HUES64 (cell line): ENCODE results near the gene GPHN.

Source experiments
- H3K27ac ChIP-seq: 2 replicates; pipeline ENCODE4 v1.7.0; 2013; ENCODE audit warnings: low read depth, low read length, inconsistent platforms
- H3K27me3 ChIP-seq: 2 replicates; pipeline ENCODE4 v1.6.1; 2013; ENCODE audit warnings: mild to moderate bottlenecking, low read length; ENCODE audit not compliant: insufficient read depth
- H3K36me3 ChIP-seq: 2 replicates; pipeline ENCODE4 v1.6.1; 2013; ENCODE audit warnings: mild to moderate bottlenecking, low read length; ENCODE audit not compliant: insufficient read depth
- H3K4me1 ChIP-seq: 2 replicates; pipeline ENCODE4 v1.6.1; 2013; ENCODE audit warnings: mild to moderate bottlenecking, low read length, moderate library complexity; ENCODE audit not compliant: insufficient read depth
- H3K4me3 ChIP-seq: 2 replicates; pipeline ENCODE4 v1.5.1; 2013; ENCODE audit warnings: mild to moderate bottlenecking, low read length, moderate library complexity
- H3K9ac ChIP-seq: 2 replicates; pipeline ENCODE4 v1.6.1; 2013; ENCODE audit warnings: mild to moderate bottlenecking, low read depth, low read length
- H3K9me3 ChIP-seq: 2 replicates; pipeline ENCODE4 v1.6.1; 2013; ENCODE audit warnings: low read depth, low read length; ENCODE audit not compliant: insufficient read depth
- WGBS: fragments of 150-250, 120-280 bp; methylation state at CpG from one replicate; pipeline ENCODE4 v1.1.7; 2013; ENCODE audit warnings: missing lambda C conversion rate; 5-methylcytosine and 5-hydroxymethylcytosine counted together

Gene GPHN

GRCh38 chr14:66850258-66850888 is 342.4 kb downstream of the GPHN start:
- H3K4me1 ChIP-seq = no peaks in the 10 kb centered on the region
- no peaks in the 10 kb centered on the region for H3K9me3 ChIP-seq
- H3K4me3 ChIP-seq = no peak overlapping the region
- H3K27ac ChIP-seq = no peak overlapping the region
- no peaks in the 10 kb centered on the region for H3K36me3 ChIP-seq
- no peaks in the 10 kb centered on the region for H3K27me3 ChIP-seq
- no peak overlapping the region for H3K9ac ChIP-seq
- 97% methylated on average over 4 of the region's 4 CpGs for WGBS

- H3K9ac ChIP-seq = no peak overlapping the region
- no peak overlapping the region for H3K4me3 ChIP-seq
- H3K27me3 ChIP-seq = no peaks in the 10 kb centered on the region
- H3K4me1 ChIP-seq = no peaks in the 10 kb centered on the region
- 95% methylated on average over 2 of the region's 3 CpGs for WGBS
- H3K9me3 ChIP-seq = no peaks in the 10 kb centered on the region
- H3K36me3 ChIP-seq = no peaks in the 10 kb centered on the region
- no peak overlapping the region for H3K27ac ChIP-seq
Measured at GRCh38 chr14:66853311-66853710, 345.4 kb downstream of the GPHN start.

- H3K9me3 ChIP-seq = peaks cover 3% of the 10 kb centered on the region; the same call in 1 of the 2 replicates
- no peaks in the 10 kb centered on the region for H3K4me1 ChIP-seq
- H3K36me3 ChIP-seq = no peaks in the 10 kb centered on the region
- no peak overlapping the region for H3K4me3 ChIP-seq
- WGBS = 93% methylated on average over 4 of the region's 4 CpGs
- no peaks in the 10 kb centered on the region for H3K27me3 ChIP-seq
- H3K27ac ChIP-seq = no peak overlapping the region
- H3K9ac ChIP-seq = no peak overlapping the region
Measured at GRCh38 chr14:66857867-66858266, 349.9 kb downstream of the GPHN start.

GRCh38 chr14:66859063-66859671 is 351.2 kb downstream of the GPHN start:
- Histone ChIP-seq H3K9me3 (peaks cover 3% of the 10 kb centered on the region; the same call in 1 of the 2 replicates), H3K27ac (no peak overlapping the region), H3K4me3 (no peak overlapping the region), H3K4me1 (no peaks in the 10 kb centered on the region), H3K9ac (no peak overlapping the region), H3K27me3 (no peaks in the 10 kb centered on the region), H3K36me3 (no peaks in the 10 kb centered on the region)
- 98% methylated on average over 5 of the region's 5 CpGs for WGBS

GRCh38 chr14:66881596-66881995 is 373.6 kb downstream of the GPHN start:
- Histone ChIP-seq H3K4me3 (no peak overlapping the region), H3K9me3 (peaks cover 2% of the 10 kb centered on the region; the same call in 1 of the 2 replicates), H3K9ac (no peak overlapping the region), H3K36me3 (no peaks in the 10 kb centered on the region), H3K27ac (no peak overlapping the region), H3K27me3 (no peaks in the 10 kb centered on the region), H3K4me1 (no peaks in the 10 kb centered on the region)

- 98% methylated on average over 2 of the region's 2 CpGs for WGBS
- Histone ChIP-seq H3K27me3 (no peaks in the 10 kb centered on the region), H3K27ac (no peak overlapping the region), H3K4me1 (no peaks in the 10 kb centered on the region), H3K36me3 (no peaks in the 10 kb centered on the region), H3K9me3 (no peaks in the 10 kb centered on the region; the same call in 1 of the 2 replicates), H3K4me3 (no peak overlapping the region), H3K9ac (no peak overlapping the region)
Measured at GRCh38 chr14:66884149-66884548, 376.2 kb downstream of the GPHN start.

- Histone ChIP-seq H3K27ac (no peak overlapping the region), H3K9ac (no peak overlapping the region), H3K36me3 (no peaks in the 10 kb centered on the region), H3K9me3 (peaks cover 5% of the 10 kb centered on the region), H3K27me3 (no peaks in the 10 kb centered on the region), H3K4me1 (no peaks in the 10 kb centered on the region), H3K4me3 (no peak overlapping the region)
- WGBS = 100% methylated on average over 1 of the region's 2 CpGs
Measured at GRCh38 chr14:66900719-66901118, 392.8 kb downstream of the GPHN start.

- WGBS = no CpG with 5 or more reads among the region's 1 CpG
- Histone ChIP-seq H3K9ac (no peak overlapping the region), H3K4me3 (no peak overlapping the region), H3K4me1 (no peaks in the 10 kb centered on the region), H3K27me3 (no peaks in the 10 kb centered on the region), H3K27ac (no peak overlapping the region), H3K9me3 (no peaks in the 10 kb centered on the region), H3K36me3 (no peaks in the 10 kb centered on the region)
Measured at GRCh38 chr14:66910311-66910840, 402.4 kb downstream of the GPHN start.

- Histone ChIP-seq H3K9me3 (no peaks in the 10 kb centered on the region; the same call in 1 of the 2 replicates), H3K4me3 (no peak overlapping the region), H3K27me3 (no peaks in the 10 kb centered on the region), H3K4me1 (no peaks in the 10 kb centered on the region), H3K9ac (no peak overlapping the region), H3K36me3 (no peaks in the 10 kb centered on the region), H3K27ac (no peak overlapping the region)
- WGBS = 100% methylated on average over 1 of the region's 1 CpG
Measured at GRCh38 chr14:66916421-66916820, 408.5 kb downstream of the GPHN start.

- H3K9me3 ChIP-seq = no peaks in the 10 kb centered on the region; the same call in 1 of the 2 replicates
- H3K4me3 ChIP-seq = no peak overlapping the region
- H3K36me3 ChIP-seq = peaks cover 3% of the 10 kb centered on the region; the same call in 1 of the 2 replicates
- WGBS = 93% methylated on average over 5 of the region's 5 CpGs
- H3K27ac ChIP-seq = no peak overlapping the region
- H3K27me3 ChIP-seq = no peaks in the 10 kb centered on the region
- no peak overlapping the region for H3K9ac ChIP-seq
- no peaks in the 10 kb centered on the region for H3K4me1 ChIP-seq
Measured at GRCh38 chr14:66918527-66918926, 410.6 kb downstream of the GPHN start.

- H3K9me3 ChIP-seq = no peaks in the 10 kb centered on the region; the same call in 1 of the 2 replicates
- no peak overlapping the region for H3K9ac ChIP-seq
- 97% methylated on average over 1 of the region's 1 CpG for WGBS
- no peak overlapping the region for H3K27ac ChIP-seq
- H3K36me3 ChIP-seq = peaks cover 3% of the 10 kb centered on the region; the same call in 1 of the 2 replicates
- no peaks in the 10 kb centered on the region for H3K4me1 ChIP-seq
- no peaks in the 10 kb centered on the region for H3K27me3 ChIP-seq
- H3K4me3 ChIP-seq = no peak overlapping the region
Measured at GRCh38 chr14:66920196-66920595, 412.2 kb downstream of the GPHN start.
